ENCODE data around the gene ATAD5.
A peak's percentile ranks its signal among the peaks of the same experiment; 100 is the strongest.
"Not testable (repeated sequence)": the region's sequence is repeated elsewhere in the genome, so short reads cannot be mapped to it uniquely, and the experiment has no call there.

ATAD5 gene

GRCh38 chr17:30819971-30820705, 11.6 kb upstream of the ATAD5 start:
- Histone ChIP-seq H3K36me3 (ENCODE audit: low read length) (0 out of 2 replicates have a peak, but pooled peaks cover 3% of the 10 kb centered on the region), H3K4me3 (ENCODE audit: insufficient read depth, low read length, poor library complexity, severe bottlenecking) (peak overlapping the region; percentile 12), H3K9ac (ENCODE audit: low read length) (peak overlapping the region; percentile 96), H3K9me2 (replicated peaks; ENCODE audit: insufficient read depth, low read length) (no peaks in the 10 kb centered on the region), H3K27ac (ENCODE audit: low read depth, low read length) (peak overlapping the region; percentile 88), H3K9me3 (ENCODE audit: insufficient read depth, low read length) (no peaks in the 10 kb centered on the region), H3K79me2 (ENCODE audit: insufficient read depth, low read length) (peaks cover 91% of the 10 kb centered on the region), H3K27me3 (ENCODE audit: low read length) (no peaks in the 10 kb centered on the region), H4K20me1 (ENCODE audit: low read depth, low read length) (no peaks in the 10 kb centered on the region), H2AFZ (ENCODE audit: low read depth, low read length, severe bottlenecking) (no peak overlapping the region), H3F3A (ENCODE audit: insufficient read depth) (peaks cover 63% of the 10 kb centered on the region), H3K4me2 (ENCODE audit: low read depth, low read length, poor library complexity, severe bottlenecking) (peak overlapping the region; percentile 100)
- TF ChIP-seq CTCF (IDR thresholded peaks at IDR 0.05; ENCODE audit: insufficient read depth, low read length, poor library complexity, severe bottlenecking) (no peak), EZH2phosphoT487 (conservative IDR thresholded peaks at IDR 0.05; ENCODE audit: low read length) (no peak)

GRCh38 chr17:30821871-30822723, 9.7 kb upstream of the ATAD5 start:
- Histone ChIP-seq H3K79me2 (ENCODE audit: insufficient read depth, low read length) (peaks cover 72% of the 10 kb centered on the region), H4K20me1 (ENCODE audit: low read depth, low read length) (no peaks in the 10 kb centered on the region), H3K36me3 (ENCODE audit: low read length) (no peaks in the 10 kb centered on the region), H3K4me2 (ENCODE audit: low read depth, low read length, poor library complexity, severe bottlenecking) (peak overlapping the region; percentile 100), H3K27ac (ENCODE audit: low read depth, low read length) (peak overlapping the region; percentile 88), H3K27me3 (ENCODE audit: low read length) (no peaks in the 10 kb centered on the region), H3F3A (ENCODE audit: insufficient read depth) (peaks cover 55% of the 10 kb centered on the region), H3K9ac (ENCODE audit: low read length) (peak overlapping the region; percentile 96), H3K9me3 (ENCODE audit: insufficient read depth, low read length) (no peaks in the 10 kb centered on the region), H3K4me3 (ENCODE audit: insufficient read depth, low read length, poor library complexity, severe bottlenecking) (peak overlapping the region; percentile 96), H2AFZ (ENCODE audit: low read depth, low read length, severe bottlenecking) (no peak overlapping the region), H3K9me2 (replicated peaks; ENCODE audit: insufficient read depth, low read length) (no peaks in the 10 kb centered on the region)
- TF ChIP-seq CTCF (IDR thresholded peaks at IDR 0.05; ENCODE audit: insufficient read depth, low read length, poor library complexity, severe bottlenecking) (no peak), EZH2phosphoT487 (conservative IDR thresholded peaks at IDR 0.05; ENCODE audit: low read length) (no peak)

GRCh38 chr17:30822919-30823318, 8.8 kb upstream of the ATAD5 start:
- H3K79me2 ChIP-seq (ENCODE audit: insufficient read depth, low read length), result peaks cover 65% of the 10 kb centered on the region
- not testable (repeated sequence) for H4K20me1 ChIP-seq (ENCODE audit: low read depth, low read length); H2AFZ ChIP-seq (ENCODE audit: low read depth, low read length, severe bottlenecking); H3K36me3 ChIP-seq (ENCODE audit: low read length); H3K27me3 ChIP-seq (ENCODE audit: low read length); H3K9me3 ChIP-seq (ENCODE audit: insufficient read depth, low read length); H3K9me2 ChIP-seq (replicated peaks; ENCODE audit: insufficient read depth, low read length)
- H3K27ac ChIP-seq (ENCODE audit: low read depth, low read length), result peak overlapping the region; percentile 88
- H3K4me2 ChIP-seq (ENCODE audit: low read depth, low read length, poor library complexity, severe bottlenecking), result peak overlapping the region; percentile 100
- H3K4me3 ChIP-seq (ENCODE audit: insufficient read depth, low read length, poor library complexity, severe bottlenecking), result peak overlapping the region; percentile 96
- H3F3A ChIP-seq (ENCODE audit: insufficient read depth), result peaks cover 54% of the 10 kb centered on the region
- peak overlapping the region; percentile 96 for H3K9ac ChIP-seq (ENCODE audit: low read length)
